Left lung (tissue), 10 donors: Measurements from ENCODE around the gene MBP. TPM values are rescaled to one million over a fixed set of nuclear protein-coding genes. Genes with fewer than 3 reads are reported as not detected.

ENCODE experiments used
- ATAC-seq: fragments of 200-7000 bp; cut with Tn5 transposase; one replicate; pipeline ENCODE4 v1.9.1; 2020; ENCODE audit warnings: moderate library complexity
- DNase-seq, 4 donors: peaks; one replicate each; pipeline ENCODE4 v3.0.0-alpha.2; 2013 to 2020
- H3K27ac ChIP-seq, 2 donors: fragments of 200-600 bp; sonication (generic) in 1 of 2; one replicate each; pipeline versions ENCODE4 v1.5.0 to v1.8.0; 2020 to 2021
- H3K27me3 ChIP-seq, 2 donors: fragments of 200-600 bp; sonication (generic) in 1 of 2; one replicate each; pipeline versions ENCODE4 v1.5.0 to v1.8.0; 2020 to 2021
- H3K36me3 ChIP-seq, 2 donors: fragments of 200-600 bp; sonication (generic) in 1 of 2; one replicate each; pipeline versions ENCODE4 v1.5.0 to v1.8.0; 2020 to 2021
- H3K4me1 ChIP-seq, 2 donors: fragments of 200-600 bp; one replicate each; pipeline ENCODE4 v1.8.0; 2021
- H3K4me3 ChIP-seq, 2 donors: fragments of 200-600 bp; sonication (generic) in 1 of 2; one replicate each; pipeline versions ENCODE4 v1.5.0 to v1.8.0; 2020 to 2021; ENCODE audit warnings: mild to moderate bottlenecking in 1 of 2
- H3K9me3 ChIP-seq, 2 donors: fragments of 200-600 bp; sonication (generic) in 1 of 2; one replicate each; pipeline versions ENCODE4 v1.5.0 to v1.8.0; 2020 to 2021
- CTCF ChIP-seq, 2 donors: fragments of 200-600 bp; sonication (generic) in 1 of 2; IDR thresholded peaks; one replicate each; pipeline versions ENCODE4 v1.5.0 to v1.8.0; 2021; ENCODE audit warnings: antibody characterized with exemption in 2 of 2
- intact Hi-C, 2 donors: fragments of 100-400 bp; cut with DNase I; formaldehyde crosslinking; loops; one replicate each; pipeline versions ENCODE4 v1.11.2 to v1.14.2; 2022
- polyA plus RNA-seq, 6 donors: library from polyadenylated mRNA; unstranded; fragments of 120-200 nt; gene quantifications; one replicate each; pipeline ENCODE4 v1.2.1, GENCODE V29; 2013; ENCODE audit not compliant: insufficient read length in 6 of 6
- total RNA-seq, 2 donors: library from RNA; stranded (reverse); fragmentation: NEBNext Ultra II Directional; extraction: Animal tissue kit (Norgen Biotek cat#: 25700); gene quantifications; one replicate each; pipeline ENCODE4 v1.2.1, GENCODE V29; 2021
- donor health status: DM: no; HTN: yes; CAD: no.
- donor health status: DM: no; HTN: no; CAD: no.

The MBP gene
- total and polyA plus RNA-seq, 8 donors = 8.8 to 56.7 (median 10.8) TPM

GRCh38 chr18:76999077-76999476 is 133.5 kb downstream of the MBP start:
- no peak overlapping the region for H3K4me3 ChIP-seq
- TF ChIP-seq CTCF (IDR thresholded peaks at IDR 0.05) = no peak
- intact Hi-C loops = loop anchor here in 1 of 2 donors (5.0 kb wide), 1 partner anchor 213 kb away; no protein-coding TSS in a partner anchor
- peak in 1 of 4 donors; percentile 63 for DNase-seq
- H3K36me3 ChIP-seq = no peaks in the 10 kb centered on the region
- no peak overlapping the region for H3K27ac ChIP-seq
- no peak for ATAC-seq
- H3K27me3 ChIP-seq = no peaks in the 10 kb centered on the region
- peaks cover 0 to 11% of the 10 kb centered on the region in 2 donors for H3K4me1 ChIP-seq
- no peaks in the 10 kb centered on the region for H3K9me3 ChIP-seq

- Histone ChIP-seq H3K27ac (no peak overlapping the region), H3K4me1 (peaks cover 0 to 7% of the 10 kb centered on the region in 2 donors), H3K36me3 (no peaks in the 10 kb centered on the region), H3K4me3 (no peak overlapping the region), H3K9me3 (no peaks in the 10 kb centered on the region), H3K27me3 (no peaks in the 10 kb centered on the region)
- ATAC-seq = no peak
- DNase-seq = peak in 1 of 4 donors; percentile 51
- intact Hi-C loops = loop anchor here in 1 of 2 donors (5.0 kb wide), 1 partner anchor 214 kb away; no protein-coding TSS in a partner anchor
- TF ChIP-seq CTCF (IDR thresholded peaks at IDR 0.05) = no peak
These were observed 134.4 kb downstream of the MBP start for GRCh38 chr18:76997951-76998808.

GRCh38 chr18:76996429-76996828 is 136.2 kb downstream of the MBP start:
- no peak for TF ChIP-seq CTCF (IDR thresholded peaks at IDR 0.05)
- H3K27me3 ChIP-seq = no peaks in the 10 kb centered on the region
- H3K36me3 ChIP-seq = no peaks in the 10 kb centered on the region
- H3K4me3 ChIP-seq = no peak overlapping the region
- H3K4me1 ChIP-seq = peaks cover 0 to 7% of the 10 kb centered on the region in 2 donors
- no peak overlapping the region for H3K27ac ChIP-seq
- ATAC-seq (no peak), DNase-seq (no peak)
- intact Hi-C loops = loop anchor here in 1 of 2 donors (5.0 kb wide), 1 partner anchor 216 kb away; no protein-coding TSS in a partner anchor
- no peaks in the 10 kb centered on the region for H3K9me3 ChIP-seq

- ATAC-seq = no peak
- Histone ChIP-seq H3K27ac (no peak overlapping the region), H3K4me1 (peaks cover 0 to 7% of the 10 kb centered on the region in 2 donors), H3K27me3 (no peaks in the 10 kb centered on the region), H3K4me3 (no peak overlapping the region), H3K36me3 (no peaks in the 10 kb centered on the region), H3K9me3 (no peaks in the 10 kb centered on the region)
- TF ChIP-seq CTCF (IDR thresholded peaks at IDR 0.05) = no peak
- intact Hi-C loops = loop anchor here in 1 of 2 donors (5.0 kb wide), 1 partner anchor 216 kb away; no protein-coding TSS in a partner anchor
- no peak for DNase-seq
These were observed 136.7 kb downstream of the MBP start for GRCh38 chr18:76995896-76996295.

- no peak overlapping the region for H3K27ac ChIP-seq
- H3K9me3 ChIP-seq = no peaks in the 10 kb centered on the region
- no peak for DNase-seq
- no peak for TF ChIP-seq CTCF (IDR thresholded peaks at IDR 0.05)
- ATAC-seq = no peak
- no peaks in the 10 kb centered on the region for H3K36me3 ChIP-seq
- intact Hi-C loops = no loop called here
- H3K4me1 ChIP-seq = no peaks in the 10 kb centered on the region
- H3K4me3 ChIP-seq = no peak overlapping the region
- H3K27me3 ChIP-seq = no peaks in the 10 kb centered on the region
These were observed 138.4 kb downstream of the MBP start for GRCh38 chr18:76994086-76994654.
